ENCODE measurements around the gene CHRDL2. TPM values are rescaled to one million over a fixed set of nuclear protein-coding genes. Genes with fewer than 3 reads are reported as not detected.

CHRDL2 gene
- total and polyA plus RNA-seq, 2 donors (not counting 3 experiments of a cell fraction or from before 2014, with no cell fraction given): not detected

- no TSS peak for BruUV-seq (replicated peaks)
- FAIRE-seq (no peak), DNase-seq (ENCODE audit: low read depth, low spot score) (no peak)
- H4K20me1 ChIP-seq (replicated peaks; ENCODE audit: control insufficient read depth, extremely low read depth, insufficient read depth, low read length): no peaks in the 10 kb centered on the region
- no peak overlapping the region for H3K27ac ChIP-seq (ENCODE audit: insufficient read depth, low read depth, low read length)
- no peaks in the 10 kb centered on the region for H3K9me1 ChIP-seq (replicated peaks; ENCODE audit: control insufficient read depth, extremely low read depth, insufficient read depth, low read length)
- no peak for TF ChIP-seq GATA2 (IDR thresholded peaks at IDR 0.05; ENCODE audit: insufficient read depth, insufficient read length, low read depth, low read length)
- TF ChIP-seq POLR2A (IDR thresholded peaks at IDR 0.05; ENCODE audit: low read depth, low read length): no peak
- TF ChIP-seq FOS (IDR thresholded peaks at IDR 0.05; ENCODE audit: borderline replicate concordance, insufficient read depth, low read length): no peak
- TF ChIP-seq JUN (IDR thresholded peaks at IDR 0.05; ENCODE audit: borderline replicate concordance, insufficient read depth, insufficient read length, low read depth): no peak
- no peak overlapping the region for H3K4me2 ChIP-seq (ENCODE audit: insufficient read depth, low read length)
- intact Hi-C loops (cut with micrococcal nuclease): no loop called here
- CTCF ChIA-PET: interaction anchor here (4.1 kb wide), 1 partner anchor 16 kb away, joined by 23 read pairs; no protein-coding TSS in a partner anchor
- H3K4me1 ChIP-seq (ENCODE audit: control insufficient read depth, extremely low read depth, insufficient read depth, low read length): no peaks in the 10 kb centered on the region
- no peak overlapping the region for H2AFZ ChIP-seq (ENCODE audit: low read depth, low read length)
- H3K27me3 ChIP-seq (ENCODE audit: control insufficient read depth in 2 of 2, insufficient read depth in 2 of 2, low read length in 2 of 2): peaks cover 12 to 20% of the 10 kb centered on the region in 2 experiments
- H3K4me3 ChIP-seq (replicated peaks in 1 of 3; ENCODE audit: insufficient read depth in 1 of 3, low read depth in 1 of 3, low read length in 3 of 3): no peak overlapping the region
- no peak overlapping the region for H3K9ac ChIP-seq (replicated peaks; ENCODE audit: extremely low read depth, insufficient read depth, low read length)
- dilution Hi-C loops (cut with MboI; ENCODE audit: extremely low pct_ligation_motif_present, low sequenced_read_pairs): loop anchor here (25.0 kb wide), 1 partner anchor 143 kb away; no protein-coding TSS in a partner anchor
- no peaks in the 10 kb centered on the region for H3K36me3 ChIP-seq (ENCODE audit: control insufficient read depth in 2 of 2, extremely low read depth in 1 of 2, insufficient read depth in 2 of 2, low read length in 2 of 2)
- POLR2A ChIA-PET: no interaction called here
- H3K79me2 ChIP-seq (ENCODE audit: control insufficient read depth, insufficient read depth, low read length): no peaks in the 10 kb centered on the region
- no peaks in the 10 kb centered on the region for H3K9me3 ChIP-seq (replicated peaks; ENCODE audit: control insufficient read depth, insufficient read depth, low read length)
Measured at GRCh38 chr11:74719011-74719410, 12.2 kb downstream of the CHRDL2 start.

GRCh38 chr11:74717221-74717969 is 13.8 kb downstream of the CHRDL2 start:
- Histone ChIP-seq H3K79me2 (ENCODE audit: control insufficient read depth, insufficient read depth, low read length) (no peaks in the 10 kb centered on the region), H3K9me3 (replicated peaks; ENCODE audit: control insufficient read depth, insufficient read depth, low read length) (no peaks in the 10 kb centered on the region), H3K36me3 (ENCODE audit: control insufficient read depth in 2 of 2, extremely low read depth in 1 of 2, insufficient read depth in 2 of 2, low read length in 2 of 2) (no peaks in the 10 kb centered on the region), H3K4me1 (ENCODE audit: control insufficient read depth, extremely low read depth, insufficient read depth, low read length) (no peaks in the 10 kb centered on the region), H4K20me1 (replicated peaks; ENCODE audit: control insufficient read depth, extremely low read depth, insufficient read depth, low read length) (no peaks in the 10 kb centered on the region), H3K9me1 (replicated peaks; ENCODE audit: control insufficient read depth, extremely low read depth, insufficient read depth, low read length) (no peaks in the 10 kb centered on the region), H3K4me2 (ENCODE audit: insufficient read depth, low read length) (no peak overlapping the region), H3K4me3 (replicated peaks in 1 of 3; ENCODE audit: insufficient read depth in 1 of 3, low read depth in 1 of 3, low read length in 3 of 3) (no peak overlapping the region), H3K27me3 (ENCODE audit: control insufficient read depth in 2 of 2, insufficient read depth in 2 of 2, low read length in 2 of 2) (peaks cover 2 to 12% of the 10 kb centered on the region in 2 experiments), H2AFZ (ENCODE audit: low read depth, low read length) (no peak overlapping the region), H3K27ac (ENCODE audit: insufficient read depth, low read depth, low read length) (no peak overlapping the region), H3K9ac (replicated peaks; ENCODE audit: extremely low read depth, insufficient read depth, low read length) (no peak overlapping the region)
- no TSS peak for BruUV-seq (replicated peaks)
- FAIRE-seq (no peak), DNase-seq (ENCODE audit: low read depth, low spot score) (no peak)
- TF ChIP-seq CTCF (IDR thresholded peaks at IDR 0.05; ENCODE audit: extremely low read depth in 1 of 2, insufficient read depth in 1 of 2, low read depth in 1 of 2, low read length in 2 of 2) (no peak), POLR2AphosphoS5 (IDR thresholded peaks at IDR 0.05; ENCODE audit: insufficient read depth, low read depth, low read length) (no peak), JUN (IDR thresholded peaks at IDR 0.05; ENCODE audit: borderline replicate concordance, insufficient read depth, insufficient read length, low read depth) (no peak), FOS (IDR thresholded peaks at IDR 0.05; ENCODE audit: borderline replicate concordance, insufficient read depth, low read length) (no peak), MAX (IDR thresholded peaks at IDR 0.05; ENCODE audit: insufficient read depth, insufficient read length) (no peak), MYC (IDR thresholded peaks at IDR 0.05; ENCODE audit: low read depth, low read length) (no peak), GATA2 (IDR thresholded peaks at IDR 0.05; ENCODE audit: insufficient read depth, insufficient read length, low read depth, low read length) (no peak), POLR2A (IDR thresholded peaks at IDR 0.05; ENCODE audit: low read depth, low read length) (no peak), EZH2 (IDR thresholded peaks at IDR 0.05; ENCODE audit: borderline replicate concordance, low read depth, low read length, severe bottlenecking) (no peak)
- intact Hi-C loops (cut with micrococcal nuclease) (no loop called here), dilution Hi-C loops (cut with MboI; ENCODE audit: extremely low pct_ligation_motif_present, low sequenced_read_pairs) (loop anchor here (25.0 kb wide), 1 partner anchor 145 kb away; no protein-coding TSS in a partner anchor)
- ChIA-PET POLR2A (no interaction called here), CTCF (interaction anchor here (1.2 to 4.2 kb wide), 5 partner anchors 9 to 22 kb away, joined by 3 to 22 read pairs (median 4); no protein-coding TSS in a partner anchor)
